ENCODE measurements around the gene UAP1.

Gene UAP1

DNA sequence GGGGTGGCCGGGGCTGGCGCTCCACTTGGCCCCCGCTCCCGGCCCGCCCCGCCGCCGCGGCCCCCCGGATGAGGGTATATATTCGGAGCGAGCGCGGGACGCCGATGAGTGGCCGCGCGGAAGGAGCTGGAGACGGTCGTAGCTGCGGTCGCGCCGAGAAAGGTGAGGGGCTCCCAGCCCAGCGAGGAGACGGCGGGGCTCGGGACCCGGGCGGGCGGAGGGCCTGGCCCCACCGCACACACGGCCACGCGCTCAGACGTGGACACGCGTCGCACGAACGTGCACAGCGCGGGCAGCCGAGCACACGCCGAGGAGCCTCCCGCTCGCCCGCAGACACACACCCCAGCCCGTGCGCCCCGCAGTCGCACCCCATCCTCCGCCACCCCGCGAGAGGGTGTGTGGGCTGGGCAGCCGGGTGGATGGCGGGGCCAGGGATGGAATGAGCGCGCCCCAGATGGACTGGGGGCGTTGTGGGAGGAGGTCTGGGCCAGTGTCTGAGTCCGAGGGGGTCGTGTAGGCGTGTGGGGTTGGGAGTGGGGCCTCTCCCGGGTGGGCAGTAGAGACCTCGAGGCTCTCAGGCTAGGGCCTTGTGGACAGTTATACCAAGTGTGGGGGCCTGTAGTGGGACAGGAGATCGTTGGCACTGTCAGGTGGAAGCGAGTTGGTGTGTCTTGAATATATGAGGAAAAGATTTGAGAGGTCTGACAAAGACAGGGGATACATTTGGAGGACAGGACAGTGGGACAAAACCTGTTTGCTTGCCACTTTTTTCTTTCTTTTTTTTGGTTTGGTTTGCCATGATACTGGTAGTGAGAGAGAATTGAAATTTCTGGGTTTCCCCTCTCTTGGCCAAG, at the start of gene UAP1:
Gene UAP1, plus strand, starts transcription at position 107 of the 854 bp plus-strand sequence. CDS start 4,347 bp downstream, outside the sequence.
- peak; percentile 82 to 83 for DNase-seq
- TF ChIP-seq GATA1 (IDR thresholded peaks at IDR 0.05; ENCODE audit: low read depth, low read length): no peak
- TF ChIP-seq POLR2A (IDR thresholded peaks at IDR 0.05; ENCODE audit: low read length): peak; percentile 45

DNA sequence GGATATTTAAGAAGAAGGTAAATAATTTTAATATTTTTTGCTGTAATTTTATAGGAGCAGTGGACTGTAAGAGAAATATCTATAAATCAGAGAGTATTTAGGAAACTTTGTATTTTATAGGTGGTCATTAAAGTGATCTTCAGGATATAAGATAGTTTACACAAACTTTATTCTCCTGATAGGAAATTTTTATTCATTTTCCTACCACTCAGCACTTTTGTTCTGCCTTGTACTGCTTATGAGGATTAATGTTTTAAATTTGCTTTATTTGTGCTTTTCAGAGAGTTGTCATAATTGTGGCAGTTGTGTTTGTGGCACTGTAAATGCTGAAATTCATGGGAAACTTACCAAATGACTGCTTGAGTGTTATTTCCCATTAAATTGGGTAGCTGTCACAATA, 34.2 kb upstream of the UAP1 start:
- no peak for DNase-seq
- TF ChIP-seq GATA1 (IDR thresholded peaks at IDR 0.05; ENCODE audit: low read depth, low read length) (no peak), POLR2A (IDR thresholded peaks at IDR 0.05; ENCODE audit: low read length) (no peak)

DNA sequence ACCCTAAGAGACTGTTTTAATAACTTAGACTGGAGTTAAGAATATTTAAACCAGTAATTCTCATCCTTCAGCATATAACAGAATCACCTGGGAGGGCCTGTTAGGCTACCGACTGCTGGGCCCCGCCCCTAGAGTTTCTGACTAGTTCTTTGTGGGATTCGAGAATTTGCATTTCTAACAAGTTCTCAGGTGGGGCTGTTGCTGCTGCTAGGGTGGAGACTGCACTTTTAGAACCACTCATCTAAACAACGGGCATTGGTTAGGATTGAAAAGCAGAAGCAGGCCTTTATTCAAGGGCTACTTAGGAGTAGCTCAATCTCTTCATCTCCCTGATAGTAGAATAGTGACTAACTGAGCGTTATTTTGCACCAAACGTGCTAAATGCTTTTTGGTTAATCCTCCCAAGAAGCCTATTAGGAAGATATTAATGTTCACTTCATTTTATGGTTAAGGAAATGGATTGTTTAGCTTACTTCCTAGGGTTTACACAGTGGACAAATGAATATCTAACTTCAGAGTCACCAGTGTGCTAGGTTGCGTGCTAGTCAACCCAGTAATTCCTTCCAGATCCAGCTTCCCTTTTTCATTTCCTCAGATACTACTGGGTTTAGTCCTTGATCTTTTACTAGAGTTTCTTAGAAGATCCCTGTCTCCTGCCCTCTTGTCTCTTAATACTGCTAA, 31.1 kb upstream of the UAP1 start:
- DNase-seq: no peak
- no peak for TF ChIP-seq GATA1 (IDR thresholded peaks at IDR 0.05; ENCODE audit: low read depth, low read length)
- TF ChIP-seq POLR2A (IDR thresholded peaks at IDR 0.05; ENCODE audit: low read length): no peak

DNA sequence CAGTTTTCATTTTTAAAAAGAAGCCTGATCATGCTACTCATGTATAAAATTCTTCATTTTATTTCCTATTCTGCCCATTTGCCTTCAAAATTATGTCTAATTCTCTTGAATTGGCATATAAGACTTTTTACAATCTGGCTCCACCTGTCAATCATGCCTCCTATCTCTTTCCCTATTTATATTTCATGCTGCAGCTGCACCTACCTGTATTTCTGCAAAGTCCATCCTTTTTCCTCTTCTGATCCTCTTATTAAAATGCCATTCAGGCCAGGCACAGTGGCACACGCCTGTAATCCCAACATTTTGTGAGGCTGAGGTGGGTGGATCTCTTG, 30.6 kb upstream of the UAP1 start:
- TF ChIP-seq GATA1 (IDR thresholded peaks at IDR 0.05; ENCODE audit: low read depth, low read length): no peak
- TF ChIP-seq POLR2A (IDR thresholded peaks at IDR 0.05; ENCODE audit: low read length): no peak
- no peak for DNase-seq

DNA sequence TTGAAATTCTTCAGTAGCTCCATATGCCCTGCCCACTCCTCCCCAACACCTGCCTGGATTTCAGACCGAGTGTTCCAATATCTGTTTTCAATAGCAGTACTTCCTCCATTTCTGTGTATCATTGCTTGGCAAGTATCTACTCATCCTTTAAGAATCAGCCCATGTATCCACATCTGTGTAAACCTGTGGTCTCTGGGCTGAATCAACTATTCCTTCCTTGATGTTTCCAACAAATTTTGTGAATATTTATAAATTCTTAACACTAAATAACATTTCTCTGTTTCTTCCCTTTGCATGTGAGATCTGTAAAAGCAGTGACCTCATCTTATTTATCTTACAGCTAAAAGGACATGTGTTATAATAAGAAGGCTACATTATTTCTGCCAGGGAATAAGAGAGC, 26.0 kb upstream of the UAP1 start:
- TF ChIP-seq POLR2A (IDR thresholded peaks at IDR 0.05; ENCODE audit: low read length) (no peak), GATA1 (IDR thresholded peaks at IDR 0.05; ENCODE audit: low read depth, low read length) (no peak)
- no peak for DNase-seq

DNA sequence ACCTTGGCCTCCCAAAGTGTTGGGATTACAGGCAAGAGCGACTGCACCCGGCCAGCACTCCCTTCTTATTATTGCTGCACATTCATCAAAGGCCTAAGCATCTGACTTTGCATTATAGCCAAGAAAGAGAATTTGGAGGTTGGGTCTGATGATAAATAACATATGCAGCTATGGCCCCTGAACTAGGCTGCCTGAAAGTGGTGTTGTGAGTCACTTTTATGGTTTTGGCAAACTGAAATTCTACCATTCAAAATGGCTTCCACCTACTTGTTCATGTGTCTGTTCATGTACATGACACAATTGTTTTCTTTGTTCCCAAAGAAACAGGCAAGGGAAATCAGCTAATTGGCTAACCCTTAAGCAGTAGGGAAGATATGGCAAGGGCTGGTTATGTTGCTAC, 25.0 kb upstream of the UAP1 start:
- no peak for TF ChIP-seq GATA1 (IDR thresholded peaks at IDR 0.05; ENCODE audit: low read depth, low read length)
- no peak for TF ChIP-seq POLR2A (IDR thresholded peaks at IDR 0.05; ENCODE audit: low read length)
- DNase-seq: no peak

DNA sequence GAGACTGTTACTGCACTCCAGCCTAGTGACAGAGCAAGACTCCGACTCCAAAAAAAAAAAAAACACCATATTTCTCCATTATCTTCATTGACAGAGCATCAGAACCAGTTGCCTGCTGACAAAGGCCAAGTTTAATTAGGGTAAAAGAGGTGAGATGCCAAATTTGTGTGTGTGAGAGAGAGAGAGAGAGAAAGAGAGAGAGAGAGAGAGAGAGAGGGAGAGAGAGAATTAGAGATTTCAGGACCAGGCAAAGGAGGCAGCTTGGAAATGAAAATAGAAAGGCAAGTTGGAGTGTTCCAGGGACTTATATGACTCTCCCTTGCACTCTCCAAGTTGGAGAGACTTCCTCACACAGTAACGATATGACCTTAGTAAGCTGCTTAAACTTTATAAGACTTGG, 24.3 kb upstream of the UAP1 start:
- DNase-seq: no peak
- TF ChIP-seq POLR2A (IDR thresholded peaks at IDR 0.05; ENCODE audit: low read length) (no peak), GATA1 (IDR thresholded peaks at IDR 0.05; ENCODE audit: low read depth, low read length) (no peak)

DNA sequence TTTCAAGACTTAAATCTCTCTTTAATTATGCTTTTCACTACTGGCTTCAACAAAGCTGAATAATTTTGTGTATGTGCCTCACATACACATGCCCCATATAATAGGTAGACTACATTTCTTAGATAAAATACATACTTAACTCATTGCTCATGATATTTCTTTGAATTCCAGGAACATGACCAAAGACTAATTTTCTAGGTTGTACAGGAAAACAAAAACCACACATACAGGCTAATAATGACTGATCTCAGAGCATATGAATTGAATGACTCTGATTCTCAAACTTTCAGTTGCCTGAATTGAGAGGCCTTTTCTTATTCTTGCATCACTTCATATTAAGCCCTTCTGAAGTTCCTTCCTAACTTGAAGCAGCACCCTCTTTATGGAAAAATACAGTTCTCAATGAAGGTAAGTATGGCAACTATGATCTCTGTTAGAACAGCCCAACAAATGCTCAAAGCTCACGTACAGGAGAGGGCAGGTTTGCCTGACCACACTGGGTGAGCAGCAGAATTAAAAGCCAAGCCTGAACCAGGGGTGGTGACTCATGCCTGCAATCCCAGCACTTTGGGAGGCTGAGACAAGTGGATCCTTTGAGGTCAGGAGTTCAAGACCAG, 22.6 kb upstream of the UAP1 start:
- TF ChIP-seq POLR2A (IDR thresholded peaks at IDR 0.05; ENCODE audit: low read length): no peak
- TF ChIP-seq GATA1 (IDR thresholded peaks at IDR 0.05; ENCODE audit: low read depth, low read length): no peak
- no peak for DNase-seq

DNA sequence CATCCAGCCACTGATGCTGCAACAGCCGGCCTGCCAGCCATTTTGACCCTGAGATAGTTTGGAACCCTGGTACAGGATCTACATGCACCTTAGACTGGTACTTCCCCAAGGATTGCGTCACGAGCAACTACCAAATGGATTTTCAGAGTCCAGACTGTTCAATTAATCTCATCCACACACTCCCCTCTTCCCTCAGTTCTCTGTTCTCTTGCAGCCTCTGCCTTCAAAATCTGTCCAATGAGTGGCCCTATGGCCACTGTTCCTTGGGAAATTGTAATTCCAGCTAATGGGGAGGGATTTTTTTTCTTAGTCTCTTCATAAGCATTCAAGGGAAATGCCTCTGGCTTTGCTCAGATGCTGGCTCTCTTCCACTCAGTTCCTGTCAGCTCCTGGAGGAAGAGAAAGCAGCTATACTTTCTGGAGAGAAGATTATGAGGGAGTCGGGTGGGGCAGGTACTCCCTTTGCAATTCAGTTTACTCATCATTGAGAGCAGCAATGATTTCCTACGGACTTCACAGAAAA, 19.8 kb upstream of the UAP1 start:
- no peak for DNase-seq

DNA sequence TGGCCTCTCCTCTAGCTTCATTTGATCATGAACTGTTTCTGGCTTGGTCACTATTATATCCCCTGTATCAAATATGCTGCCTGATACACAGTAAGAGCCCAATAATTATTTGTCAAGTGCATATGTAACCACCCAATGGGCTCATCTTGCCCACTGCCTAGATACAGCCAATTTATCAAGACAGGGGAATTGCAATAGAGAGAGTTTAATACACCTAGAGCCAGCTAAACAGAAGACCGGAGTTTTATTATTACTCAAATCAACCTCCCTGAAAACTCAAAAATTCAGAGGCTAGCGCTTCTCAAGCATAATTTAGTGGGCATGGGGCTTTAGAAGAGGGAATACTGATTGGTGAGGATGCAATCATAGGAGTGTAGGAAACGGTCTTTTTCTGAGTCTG, 18.3 kb upstream of the UAP1 start:
- DNase-seq: no peak
- TF ChIP-seq GATA1 (IDR thresholded peaks at IDR 0.05; ENCODE audit: low read depth, low read length): no peak

More for the DNA sequence above, 19.8 kb upstream of the UAP1 start:
- no peak for TF ChIP-seq POLR2A (IDR thresholded peaks at IDR 0.05; ENCODE audit: low read length)
- no peak for TF ChIP-seq GATA1 (IDR thresholded peaks at IDR 0.05; ENCODE audit: low read depth, low read length)

DNA sequence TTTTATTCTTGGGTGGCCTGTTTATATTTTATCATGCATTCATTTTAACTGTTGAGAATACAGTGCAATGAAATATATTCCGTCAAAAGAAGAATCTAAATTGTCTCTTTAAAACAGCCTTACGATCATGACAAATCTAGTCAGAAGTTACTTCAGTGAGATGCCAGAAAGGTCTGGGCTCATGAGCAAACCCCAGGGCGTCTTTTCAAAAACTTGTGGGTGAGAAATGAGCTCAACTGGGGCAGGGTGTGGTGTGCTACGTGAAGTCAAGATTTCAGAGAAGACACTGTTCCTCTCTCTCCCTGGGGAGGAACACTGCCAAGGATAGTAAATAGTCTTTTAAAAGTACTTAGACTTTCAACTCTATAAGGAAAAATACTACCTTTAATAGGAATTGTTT, 13.4 kb upstream of the UAP1 start:
- no peak for DNase-seq
- TF ChIP-seq GATA1 (IDR thresholded peaks at IDR 0.05; ENCODE audit: low read depth, low read length): no peak
- no peak for TF ChIP-seq POLR2A (IDR thresholded peaks at IDR 0.05; ENCODE audit: low read length)

DNA sequence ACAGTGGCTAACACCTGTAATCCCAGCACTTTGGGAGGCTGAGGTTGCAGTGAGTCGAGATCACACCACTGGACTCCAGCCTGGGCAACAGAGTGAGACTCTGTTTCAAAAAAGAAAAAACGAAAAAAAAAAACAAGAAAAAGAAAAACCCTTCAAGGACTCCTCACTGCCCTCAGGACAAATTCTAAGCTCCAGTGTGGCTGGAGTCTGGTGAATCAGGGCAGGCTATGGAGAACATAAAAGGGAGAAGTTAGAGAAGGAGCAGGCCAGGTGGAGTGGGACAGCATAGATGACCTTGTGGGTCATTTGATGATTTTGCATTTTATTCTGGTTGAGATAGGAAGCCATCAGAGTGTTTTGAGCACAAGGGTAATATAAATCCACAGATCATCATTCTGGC, 12.5 kb upstream of the UAP1 start:
- TF ChIP-seq POLR2A (IDR thresholded peaks at IDR 0.05; ENCODE audit: low read length): no peak
- no peak for TF ChIP-seq GATA1 (IDR thresholded peaks at IDR 0.05; ENCODE audit: low read depth, low read length)
- DNase-seq: no peak

DNA sequence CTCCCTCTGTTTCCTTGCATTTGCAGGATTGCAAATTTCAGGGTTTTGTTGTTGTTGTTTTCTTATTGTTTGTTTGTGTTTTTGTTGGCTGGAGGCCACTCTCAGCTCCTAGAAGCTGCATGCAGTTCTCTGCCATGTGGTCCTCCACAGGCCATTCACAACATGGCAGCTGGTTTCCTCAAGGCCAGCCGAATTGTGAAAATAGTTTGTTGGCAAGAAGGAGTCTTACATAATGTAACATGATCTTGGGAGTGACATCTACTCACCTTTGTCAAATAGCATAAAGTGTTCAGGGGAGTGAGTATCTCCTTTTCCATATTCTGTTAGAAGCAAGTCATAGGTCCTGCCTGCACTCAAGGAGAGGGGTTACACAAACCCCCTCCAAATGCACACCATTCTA, 10.6 kb upstream of the UAP1 start:
- TF ChIP-seq POLR2A (IDR thresholded peaks at IDR 0.05; ENCODE audit: low read length) (no peak), GATA1 (IDR thresholded peaks at IDR 0.05; ENCODE audit: low read depth, low read length) (no peak)
- DNase-seq: no peak

DNA sequence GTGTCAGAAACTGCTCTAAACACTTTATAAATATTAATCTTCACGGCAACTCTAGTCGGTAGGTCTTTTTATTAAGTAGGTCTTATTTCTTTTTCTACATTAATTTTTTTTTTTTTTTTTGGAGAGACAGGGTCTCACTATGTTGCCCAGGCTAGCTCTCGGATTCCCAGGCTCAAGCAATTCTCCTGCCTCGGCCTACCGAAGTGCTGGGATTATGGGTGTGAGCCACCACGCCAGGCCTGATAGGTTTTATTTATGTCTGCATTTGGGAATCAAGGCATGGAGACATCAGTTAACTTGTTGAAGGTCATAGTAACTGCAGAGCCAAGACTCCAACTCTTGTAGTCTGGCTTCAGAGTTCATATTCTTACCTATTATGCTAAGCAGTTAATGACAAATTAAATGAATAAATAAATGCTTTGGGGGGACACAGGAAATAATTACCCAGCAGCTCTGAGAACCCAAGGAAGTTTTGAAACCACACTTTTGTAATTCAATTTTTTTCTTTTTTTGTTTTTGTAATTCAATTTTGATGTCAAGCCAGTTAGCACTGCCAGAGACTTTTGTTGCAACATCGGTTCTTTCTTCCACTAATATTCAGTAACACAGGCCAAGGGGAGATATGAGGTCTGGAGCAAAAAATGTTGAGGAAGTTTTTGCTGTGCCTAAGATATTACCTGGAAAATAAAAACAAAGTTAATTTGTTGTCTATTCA, 9.4 kb upstream of the UAP1 start:
- no peak for DNase-seq
- no peak for TF ChIP-seq POLR2A (IDR thresholded peaks at IDR 0.05; ENCODE audit: low read length)
- TF ChIP-seq GATA1 (IDR thresholded peaks at IDR 0.05; ENCODE audit: low read depth, low read length): no peak
